NCI-H187 treated with DMSO at 0.1 percent for 48 hours (cell line): ENCODE measurements around the gene RABAC1.

Experiments
- DNase-seq: peaks from one replicate; lab custom pipeline; 2025; lab: John Stamatoyannopoulos, UW

RABAC1 gene

DNA sequence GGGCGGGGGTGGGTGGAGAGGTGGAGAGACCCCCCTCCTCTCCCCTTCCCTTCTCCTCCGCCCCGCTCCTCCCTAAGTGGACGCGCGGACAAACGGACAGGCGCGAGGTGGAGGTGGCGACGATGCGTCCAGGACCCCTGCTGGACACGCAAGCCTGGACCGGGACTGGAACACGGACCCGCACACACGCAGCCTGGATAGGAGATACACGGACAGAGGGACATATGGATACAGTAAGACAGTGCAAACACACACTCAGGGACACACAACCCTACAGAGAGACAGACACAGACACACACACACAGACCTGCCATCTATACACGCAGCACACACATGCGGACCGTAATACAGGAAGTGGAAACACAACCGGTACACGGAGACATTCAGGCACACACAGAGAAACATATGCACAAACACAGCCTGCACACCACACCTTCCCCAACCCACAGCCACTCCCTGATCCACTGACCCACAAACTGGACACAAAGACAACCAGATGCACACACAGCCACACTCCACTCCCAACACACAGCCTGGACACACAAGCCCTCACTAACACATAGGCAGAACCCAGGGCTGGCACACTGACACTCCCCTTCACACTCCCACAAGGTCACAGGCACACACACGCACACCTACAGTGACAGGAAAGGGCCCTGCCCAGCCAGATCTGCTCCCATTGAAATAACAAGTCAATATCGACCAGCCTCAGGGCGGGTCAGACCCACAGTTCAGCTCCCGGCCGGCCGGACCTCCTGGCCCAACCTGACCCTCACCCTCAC is 30.2 kb downstream of the RABAC1 start:
- no peak for DNase-seq

DNA sequence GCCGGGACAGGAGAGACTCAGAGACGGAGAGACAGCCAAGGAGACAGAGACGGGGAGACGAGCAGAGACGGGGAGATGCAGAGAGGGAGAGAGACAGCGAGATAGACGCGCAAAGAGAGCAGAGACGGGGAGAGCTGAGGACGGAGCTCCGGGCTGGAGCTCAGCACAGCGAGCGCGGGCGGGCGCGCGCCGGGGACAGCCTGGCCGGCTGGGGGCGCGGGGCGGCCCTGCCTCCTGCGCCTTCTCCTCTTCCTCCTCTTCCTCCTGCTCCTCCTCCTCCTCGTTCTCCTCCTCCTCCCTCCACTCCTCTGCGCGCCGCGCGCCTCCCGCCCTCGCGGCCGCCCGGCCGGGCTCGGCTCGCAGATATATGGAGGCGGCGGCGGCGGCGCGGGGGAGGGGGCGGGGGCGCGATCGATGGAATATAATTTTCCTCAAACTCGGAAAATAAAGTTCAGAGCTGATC is 30.9 kb downstream of the RABAC1 start, which contains the start of gene ERFL:
TSS of gene ERFL (minus strand) at position 229 of the 463 bp plus-strand sequence. CDS start 15,530 bp downstream, outside the sequence.
- DNase-seq = no peak

DNA sequence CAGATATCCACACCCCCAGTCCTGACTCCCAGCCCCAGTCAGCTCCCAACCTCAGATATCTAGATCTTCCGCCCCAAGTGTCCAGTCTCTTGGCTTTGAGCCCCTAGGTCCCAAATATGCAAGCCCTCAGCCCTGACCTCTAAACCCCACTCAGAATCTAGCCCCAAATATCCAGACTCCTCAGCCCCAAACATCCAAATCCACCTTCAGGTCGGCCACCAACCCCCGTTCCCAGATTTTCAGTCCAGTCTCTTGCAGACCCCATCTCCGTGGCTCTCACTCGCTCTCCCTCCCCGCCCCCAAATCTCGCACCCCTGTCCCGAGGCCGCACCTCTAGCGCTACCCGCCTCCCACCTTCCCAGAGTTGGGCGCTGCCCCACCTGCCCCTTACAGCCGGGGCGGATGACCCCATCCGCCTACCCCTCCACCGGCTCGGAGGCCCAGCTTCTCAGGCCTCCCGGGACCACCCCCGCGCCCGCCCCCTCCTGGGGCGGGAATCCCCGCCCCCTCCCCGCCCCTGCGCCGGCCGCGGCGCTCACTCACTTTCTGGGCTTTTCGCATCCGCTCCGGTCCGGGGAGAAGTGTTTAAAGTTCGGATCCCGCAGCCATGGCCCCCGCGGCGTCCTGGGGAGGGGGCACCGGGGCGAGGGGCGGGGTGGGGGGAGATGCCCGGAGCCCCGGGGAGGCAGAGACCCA is 31.5 kb downstream of the RABAC1 start:
- DNase-seq = no peak

DNA sequence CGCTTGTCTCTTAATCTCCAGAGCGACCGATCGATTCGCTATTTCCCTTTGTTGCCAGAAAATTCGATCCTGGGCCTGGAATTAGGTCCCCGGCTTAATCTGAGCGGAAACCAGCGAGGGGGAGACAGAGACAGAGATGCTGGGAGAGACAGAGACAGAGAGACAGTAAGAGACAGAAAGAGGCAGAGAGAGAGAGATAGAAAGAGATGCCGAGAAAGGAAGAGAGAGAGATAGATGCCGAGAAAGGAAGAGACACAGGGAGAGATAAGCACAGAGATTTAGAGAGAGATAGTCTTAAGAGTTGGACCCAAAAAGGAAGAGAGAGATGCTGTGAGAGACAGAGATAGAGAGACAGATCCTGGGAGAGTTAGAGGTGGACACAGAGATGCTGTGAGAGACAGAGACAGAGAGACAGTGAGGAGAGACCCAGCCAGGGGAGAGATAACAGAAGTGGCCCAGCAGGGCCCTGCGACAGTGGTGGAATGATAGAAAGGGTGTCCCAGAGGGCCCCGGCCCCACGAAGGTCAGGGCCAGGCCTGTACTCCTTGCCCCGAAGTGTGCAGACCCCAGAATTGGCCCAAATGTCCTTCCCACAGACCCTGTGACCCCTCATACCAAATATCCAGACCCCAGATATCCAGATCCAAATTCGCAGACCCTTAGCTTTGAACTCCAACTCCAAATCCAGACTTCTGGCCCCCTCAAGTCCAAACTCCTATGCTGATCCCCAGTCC is 32.2 kb downstream of the RABAC1 start:
- DNase-seq = no peak

DNA sequence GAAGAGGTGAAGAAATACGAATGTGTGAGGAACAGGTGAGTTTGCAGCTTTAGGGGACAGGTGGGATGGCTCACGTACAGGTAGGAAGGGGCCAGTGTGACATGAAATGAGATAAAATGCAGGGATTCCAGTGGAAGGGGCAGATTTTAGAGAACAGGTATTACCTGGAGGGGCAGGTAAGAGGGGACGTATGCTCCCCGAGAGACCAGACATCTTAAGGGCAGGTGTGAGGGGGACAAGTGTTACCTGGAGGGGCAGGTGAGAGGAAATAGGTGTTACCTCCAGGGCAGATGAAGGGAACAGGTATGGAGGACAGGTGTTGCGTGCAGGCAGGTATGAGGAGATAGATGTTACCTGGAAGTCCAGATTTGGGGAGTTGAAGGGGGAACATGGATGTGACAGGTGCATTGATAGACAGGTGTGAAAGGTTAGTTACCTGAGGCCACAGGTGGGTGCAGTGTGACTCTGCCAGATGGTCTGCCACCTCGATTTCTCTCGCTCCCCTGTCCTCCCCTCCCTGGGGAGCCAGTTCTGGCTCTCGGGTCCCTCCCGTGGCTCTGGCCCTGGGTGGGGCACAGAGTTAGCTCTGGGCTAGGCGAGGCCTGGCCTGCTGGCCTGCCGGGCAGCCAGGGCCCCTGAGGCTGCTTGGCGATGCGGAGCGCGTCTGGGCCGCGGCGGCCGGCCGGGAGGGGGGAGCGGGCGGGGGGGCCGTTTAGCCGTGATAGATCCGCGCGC is 32.9 kb downstream of the RABAC1 start:
- no peak for DNase-seq

DNA sequence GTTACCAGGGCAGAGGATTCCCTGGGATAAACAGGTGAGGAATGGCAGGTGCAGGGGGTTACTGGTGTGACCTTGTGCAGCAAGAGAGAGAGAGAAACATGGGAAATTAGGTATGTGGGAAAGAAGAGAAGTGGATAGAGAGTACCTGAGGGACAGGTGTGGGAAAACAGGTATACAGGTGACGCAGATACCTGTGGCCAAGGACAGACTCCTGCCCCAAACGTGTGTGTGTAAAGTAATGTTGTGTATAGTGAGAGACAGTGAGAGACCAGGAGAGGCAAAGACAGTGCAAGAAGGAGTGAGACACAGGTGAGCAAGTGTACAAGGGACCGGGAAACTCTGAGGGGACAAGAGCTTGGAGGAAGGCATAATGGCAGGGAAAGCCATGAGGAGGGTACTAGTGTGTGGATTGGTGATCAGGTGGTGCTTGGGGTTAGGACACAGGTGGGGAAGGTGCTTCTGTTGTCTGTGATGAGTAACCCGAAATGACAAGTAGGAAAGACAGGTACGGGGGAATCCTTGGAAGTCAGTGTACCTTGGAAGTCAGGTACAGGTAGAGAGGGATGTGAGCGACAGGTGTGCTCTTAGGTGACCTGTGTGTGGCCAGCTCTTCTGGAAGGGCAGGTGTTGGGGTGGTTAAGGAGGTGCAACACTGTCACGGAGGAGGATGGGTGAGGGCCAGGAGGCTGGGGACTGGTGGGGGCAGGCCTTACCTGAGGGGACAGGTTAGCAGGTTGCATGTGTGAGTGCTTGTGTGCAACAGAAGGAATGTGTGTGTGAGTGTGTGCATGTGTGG is 33.7 kb downstream of the RABAC1 start:
- DNase-seq = no peak

DNA sequence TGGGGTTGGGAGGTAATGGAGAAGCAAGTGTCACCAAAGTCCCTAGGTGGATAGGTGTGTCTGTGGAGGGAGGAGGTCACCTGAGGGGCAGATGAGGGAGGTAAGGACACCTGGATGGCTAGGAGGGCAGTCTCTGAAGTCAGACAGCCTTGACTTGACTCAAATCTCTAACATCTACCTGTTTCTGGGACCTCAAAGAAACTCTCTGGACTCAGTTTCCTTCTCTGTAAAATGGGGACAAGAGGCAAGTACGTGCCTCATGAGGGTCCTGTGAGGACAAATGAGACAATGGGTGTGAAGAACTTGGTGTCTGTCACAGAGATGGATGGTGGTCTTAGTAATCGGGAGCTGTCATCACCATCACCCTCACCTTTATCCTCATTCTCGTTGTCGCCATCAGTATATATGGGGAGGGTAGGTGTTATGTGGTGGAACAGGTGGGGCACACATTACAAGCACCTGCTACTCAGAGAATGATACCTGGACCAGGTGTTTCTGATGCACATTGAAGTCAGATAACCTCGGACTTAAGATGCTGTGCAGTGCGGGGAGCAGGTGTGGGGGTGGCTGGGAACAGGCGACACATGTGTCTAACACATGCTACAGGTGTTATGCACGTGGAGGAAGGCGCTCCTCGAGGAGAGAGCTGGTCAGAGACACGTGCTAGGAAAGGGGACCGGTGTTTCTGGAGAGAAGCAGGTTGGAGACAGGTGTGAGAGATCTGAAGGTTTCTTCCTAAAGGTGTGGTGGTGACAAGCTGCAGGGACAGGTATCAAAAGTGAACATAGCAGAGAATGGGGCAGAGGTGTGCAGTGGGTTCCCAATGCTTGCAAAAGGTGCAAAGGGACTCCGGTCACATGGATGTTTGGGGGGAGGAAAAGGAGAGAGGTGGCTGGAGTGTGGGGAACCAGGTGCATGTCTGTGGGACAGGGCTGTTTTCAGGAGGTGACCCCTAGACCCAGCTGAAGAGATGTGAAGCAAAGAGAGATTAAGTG is 34.7 kb downstream of the RABAC1 start:
- no peak for DNase-seq

DNA sequence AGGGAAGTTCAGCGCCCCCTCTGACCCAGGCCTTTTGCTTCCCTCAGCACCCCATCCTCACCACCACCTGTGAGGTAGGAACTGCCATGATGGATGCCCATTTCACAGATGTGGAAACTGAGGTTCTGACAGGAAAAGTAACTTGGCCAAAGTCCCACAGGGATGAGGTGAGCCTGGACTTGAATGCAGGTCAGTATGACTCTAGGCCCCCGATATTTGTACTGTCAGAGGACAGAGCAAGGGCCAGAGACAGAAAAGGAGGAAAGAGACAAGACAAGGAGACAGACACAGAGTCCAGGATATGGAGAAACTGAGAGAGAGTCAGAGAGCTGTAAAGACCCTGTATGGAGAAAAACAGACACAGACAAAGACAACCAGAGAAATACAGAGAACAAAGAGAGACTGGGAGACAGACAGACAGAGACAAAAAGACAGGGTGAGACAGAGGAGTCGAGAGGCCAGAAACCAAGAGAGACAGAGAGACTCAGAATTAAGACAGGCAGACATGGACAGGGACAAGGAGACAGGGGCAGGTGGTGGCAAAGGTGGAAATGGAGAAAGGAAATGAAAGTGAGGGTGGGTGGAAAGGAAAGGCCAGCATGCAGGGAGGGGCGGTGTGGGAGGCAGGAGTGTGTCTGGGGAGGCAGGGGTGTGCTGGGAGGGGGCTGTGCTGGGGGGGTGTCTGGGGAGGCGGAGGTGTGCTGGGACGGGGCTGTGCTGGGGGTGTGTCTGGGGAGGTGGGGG is 35.9 kb downstream of the RABAC1 start:
- DNase-seq = no peak

DNA sequence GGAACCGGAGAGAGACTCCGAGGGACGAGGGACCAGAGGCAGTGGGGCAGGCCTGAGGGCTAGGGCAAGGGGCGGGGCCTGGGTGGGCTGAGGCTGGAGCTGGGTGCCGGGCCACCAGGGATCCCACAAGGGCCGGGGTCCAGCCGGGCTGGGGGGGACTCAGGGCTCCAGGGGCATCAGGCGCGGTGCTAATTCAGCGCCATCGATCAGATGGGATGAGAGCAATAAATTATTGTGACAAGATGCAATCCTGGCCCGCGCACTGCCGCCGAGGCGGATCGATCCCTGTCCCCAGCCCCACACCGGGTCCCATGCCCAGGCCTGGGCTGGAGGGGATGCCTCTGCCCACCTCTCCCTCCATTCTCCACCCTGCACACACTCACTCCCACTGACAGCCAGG is 36.5 kb downstream of the RABAC1 start:
- no peak for DNase-seq

DNA sequence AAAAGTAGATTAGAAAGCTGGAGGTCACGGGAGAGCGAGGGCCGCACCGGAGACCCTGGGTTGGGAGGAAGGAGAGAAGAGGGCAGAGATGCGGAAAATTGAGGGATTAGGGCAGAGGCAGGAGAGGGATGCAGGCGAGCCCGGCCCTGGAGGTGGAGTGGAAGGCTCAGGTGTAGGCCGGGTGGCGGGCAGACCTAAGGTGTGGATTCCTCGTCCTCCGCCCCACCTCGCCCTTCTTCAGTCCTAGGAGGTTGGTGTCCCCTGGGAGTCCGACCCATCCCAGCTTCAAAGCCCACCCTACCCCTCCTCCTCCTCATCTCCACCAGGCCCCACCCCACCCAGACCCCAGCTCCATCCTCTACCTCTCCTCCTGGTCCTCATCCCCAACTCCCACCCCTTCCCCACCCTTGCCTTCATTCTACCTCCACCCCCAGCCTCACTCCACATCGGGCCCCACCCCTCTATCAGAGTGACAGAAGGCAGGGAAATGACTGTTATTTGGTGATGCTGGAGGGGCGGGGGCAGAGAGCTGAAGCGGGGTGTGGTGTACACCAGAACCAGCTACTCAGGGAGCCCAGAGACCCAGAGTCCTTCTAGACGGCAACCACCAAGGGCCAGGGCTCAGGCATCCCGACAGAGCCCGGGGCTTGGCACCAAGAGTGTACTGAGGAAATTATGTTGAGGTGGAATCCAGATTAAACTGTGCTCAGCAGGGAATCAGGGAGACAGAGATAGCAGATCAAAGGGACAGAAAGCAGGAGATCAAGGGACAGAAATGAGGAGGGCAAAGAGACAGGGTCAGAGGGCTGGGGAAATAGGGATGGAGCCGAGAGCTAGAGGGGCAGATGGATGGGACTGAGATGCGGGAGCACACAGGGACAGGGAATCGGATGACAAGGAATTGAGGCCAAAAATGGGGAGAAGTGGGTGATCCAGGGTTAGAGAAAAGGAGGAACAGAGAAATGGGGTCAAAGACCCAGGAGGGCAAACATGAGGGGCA is 37.2 kb downstream of the RABAC1 start:
- no peak for DNase-seq

DNA sequence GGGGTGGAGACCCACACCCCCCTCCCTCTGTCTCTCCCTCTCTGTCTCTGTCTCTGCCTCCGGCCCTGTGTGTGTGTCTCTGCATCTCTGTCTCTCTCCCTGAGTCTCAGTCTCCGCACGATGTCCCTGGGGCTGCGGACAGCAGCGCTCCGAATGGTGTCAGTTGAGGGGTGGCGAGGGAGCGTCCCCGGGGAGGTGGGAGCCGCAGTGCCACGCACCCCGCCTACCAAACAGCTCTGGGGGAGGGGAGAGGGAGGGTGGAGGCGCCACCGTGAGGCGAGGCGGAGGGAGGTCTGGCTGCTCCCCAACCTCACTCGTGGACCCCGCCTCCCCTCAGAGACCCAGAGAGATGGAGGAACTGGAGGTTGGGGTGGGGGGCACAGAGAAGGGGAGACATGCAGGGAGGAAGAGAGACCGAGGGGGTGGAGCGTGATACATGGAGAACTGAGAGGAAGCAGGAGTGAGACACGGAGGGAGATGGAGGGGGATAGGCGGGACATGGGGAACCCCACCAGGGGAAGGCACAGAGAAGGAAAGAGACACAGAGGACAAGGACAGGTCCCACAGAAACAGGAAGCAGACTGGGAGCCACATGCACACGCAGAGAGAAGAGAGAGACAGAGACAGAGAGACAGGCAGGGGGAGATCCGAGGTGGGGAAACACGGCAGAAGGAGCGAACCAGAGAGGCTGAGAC is 38.1 kb downstream of the RABAC1 start:
- no peak for DNase-seq

DNA sequence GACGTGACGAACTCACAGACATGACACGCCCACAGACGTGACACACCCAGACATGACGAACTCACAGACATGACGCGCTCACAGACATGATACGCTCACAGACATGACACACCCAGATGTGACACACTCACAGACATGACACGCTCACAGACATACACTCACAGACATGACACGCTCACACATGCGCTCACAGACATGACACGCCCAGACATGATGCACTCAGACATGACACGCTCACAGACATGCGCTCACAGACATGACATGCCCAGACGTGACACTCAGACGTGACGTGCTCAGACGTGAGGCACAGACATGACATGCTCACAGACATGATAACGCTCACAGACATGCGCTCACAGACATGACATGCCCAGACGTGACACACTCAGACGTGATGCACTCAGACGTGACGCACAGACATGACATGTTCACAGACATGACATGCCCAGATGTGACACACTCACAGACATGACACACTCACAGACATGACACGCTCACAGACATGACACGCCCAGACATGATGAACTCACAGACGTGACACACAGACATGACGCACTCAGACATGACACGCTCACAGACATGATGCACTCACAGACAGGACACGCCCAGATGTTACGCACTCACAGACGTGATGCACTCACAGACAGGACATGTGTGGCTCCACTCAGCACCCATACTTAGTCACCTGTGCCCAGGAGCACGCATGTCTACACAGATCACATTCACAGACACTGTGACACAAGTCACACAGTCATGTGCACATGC is 39.0 kb downstream of the RABAC1 start:
- DNase-seq = no peak

DNA sequence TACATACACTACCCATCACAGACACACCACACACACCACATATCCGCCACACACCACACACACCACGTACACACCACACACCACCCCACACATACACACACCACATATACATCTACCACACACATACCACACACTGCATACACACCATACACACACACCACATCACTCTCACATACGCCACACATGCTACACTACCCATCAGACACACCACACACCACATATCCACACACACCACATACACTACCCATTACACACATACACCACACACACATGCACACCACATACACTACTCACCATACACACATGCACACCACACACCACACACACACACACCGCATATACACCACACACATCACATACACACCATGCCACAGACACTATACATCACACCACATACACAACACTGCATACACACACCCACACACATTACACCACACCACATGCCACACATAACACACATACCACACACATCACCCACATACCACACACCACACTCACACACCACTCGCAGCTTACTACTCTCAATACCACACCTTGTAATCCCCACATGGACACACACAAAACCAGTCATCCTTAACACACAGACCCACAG is 40.4 kb downstream of the RABAC1 start:
- DNase-seq = no peak

DNA sequence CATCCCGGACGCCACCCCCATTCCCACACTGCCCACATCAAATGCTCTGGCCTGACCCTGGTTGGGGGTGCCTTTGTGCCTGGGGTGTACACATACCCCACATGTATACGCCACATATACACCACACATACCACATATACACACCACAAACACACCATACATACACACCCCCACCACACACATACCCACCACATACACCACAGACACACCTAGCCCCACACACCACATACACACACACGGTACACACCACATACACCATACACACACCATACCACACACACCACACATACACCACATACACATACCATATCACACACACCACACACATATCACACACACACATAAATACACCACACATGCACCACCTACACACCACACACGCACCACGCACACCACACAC is 41.0 kb downstream of the RABAC1 start:
- DNase-seq = no peak

DNA sequence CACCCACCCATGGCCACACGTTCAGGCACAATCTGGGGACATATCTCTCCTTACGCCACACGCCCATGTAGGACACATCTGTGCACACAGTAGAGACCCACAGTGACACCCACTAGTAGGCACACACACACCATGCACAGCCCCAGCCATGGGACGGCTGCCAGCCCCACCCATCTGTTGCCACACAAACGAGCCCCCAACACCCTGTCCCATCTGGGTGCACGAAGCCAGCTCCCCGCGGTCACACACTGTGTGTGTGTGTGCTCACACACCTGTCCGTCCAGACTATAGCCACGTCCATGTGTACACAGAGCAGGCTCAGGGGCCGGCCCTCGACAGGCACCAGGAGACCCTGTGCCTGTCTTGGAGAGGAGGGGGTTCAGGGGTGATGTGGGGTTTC is 41.4 kb downstream of the RABAC1 start:
- DNase-seq = no peak

DNA sequence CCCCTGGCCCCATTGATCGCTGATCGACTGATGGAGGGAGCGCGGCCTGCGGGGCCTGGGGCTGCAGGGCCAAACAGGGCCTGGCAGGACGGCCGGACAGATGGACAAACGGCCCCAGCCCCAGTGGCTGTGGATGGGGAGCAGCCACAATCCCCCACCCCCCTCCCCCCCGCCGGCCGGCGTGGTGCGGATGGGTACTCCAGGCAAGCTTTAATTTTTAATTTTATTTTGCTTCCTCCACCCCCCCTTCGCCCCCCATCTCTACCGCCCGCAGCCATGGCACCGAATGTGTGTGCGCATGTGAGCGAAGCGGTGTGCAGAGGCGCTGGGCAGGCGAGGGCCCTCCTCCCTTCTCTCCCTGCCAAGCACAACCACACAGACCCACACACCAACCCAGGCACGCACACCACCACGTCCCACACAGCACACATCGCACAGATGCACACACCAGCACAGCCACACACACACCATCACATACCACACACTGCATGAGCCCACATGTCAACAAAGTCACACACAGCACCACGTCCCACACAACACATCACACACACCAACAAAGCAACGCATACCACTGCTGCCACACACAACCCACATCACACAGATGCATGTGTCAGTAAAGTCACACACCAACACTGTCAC is 43.2 kb downstream of the RABAC1 start:
- DNase-seq = no peak
